NCI-H82 (cell line): ENCODE measurements around the gene MTG1.
A peak's percentile ranks its signal among the peaks of the same experiment; 100 is the strongest.

Experiments used
- DNase-seq: peaks from one replicate; lab custom pipeline; 2025; lab: John Stamatoyannopoulos, UW

Gene MTG1

GRCh38 chr10:133452453-133452852, 58.5 kb downstream of the MTG1 start:
- no peak for DNase-seq

- DNase-seq, result peak; percentile 2
These were observed 59.7 kb downstream of the MTG1 start, which contains the start of gene SCART1 for GRCh38 chr10:133453516-133454203. TSS of gene SCART1 (plus strand) at chr10:133453945. CDS start at chr10:133453998, 53 bp downstream.

GRCh38 chr10:133454204-133454893, 60.4 kb downstream of the MTG1 start:
- DNase-seq, result no peak

- no peak for DNase-seq
These were observed 61.2 kb downstream of the MTG1 start for GRCh38 chr10:133455196-133455595.

DNA sequence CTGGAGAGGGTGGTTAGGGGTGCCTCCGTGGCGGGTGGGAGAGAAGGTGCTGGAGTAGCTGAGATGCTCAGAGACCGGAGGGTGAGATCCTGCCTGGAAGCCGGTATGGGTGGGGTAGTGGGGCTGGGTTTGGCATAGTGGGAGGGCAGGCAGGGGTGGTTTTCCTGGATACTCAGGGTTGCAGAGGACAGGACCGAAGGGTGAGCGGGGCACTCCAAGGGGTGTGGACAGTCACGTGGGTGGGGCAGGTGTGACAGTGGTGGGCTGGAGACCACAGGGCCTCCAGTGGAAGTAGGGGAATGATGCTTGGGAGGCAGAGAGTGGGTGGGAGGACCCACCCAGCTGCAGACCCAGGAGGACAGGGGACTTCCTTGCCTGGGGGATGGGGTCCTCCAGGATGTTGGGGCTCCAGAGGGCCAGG, 61.7 kb downstream of the MTG1 start:
- no peak for DNase-seq

GRCh38 chr10:133456041-133456951, 62.3 kb downstream of the MTG1 start:
- DNase-seq, result no peak

DNA sequence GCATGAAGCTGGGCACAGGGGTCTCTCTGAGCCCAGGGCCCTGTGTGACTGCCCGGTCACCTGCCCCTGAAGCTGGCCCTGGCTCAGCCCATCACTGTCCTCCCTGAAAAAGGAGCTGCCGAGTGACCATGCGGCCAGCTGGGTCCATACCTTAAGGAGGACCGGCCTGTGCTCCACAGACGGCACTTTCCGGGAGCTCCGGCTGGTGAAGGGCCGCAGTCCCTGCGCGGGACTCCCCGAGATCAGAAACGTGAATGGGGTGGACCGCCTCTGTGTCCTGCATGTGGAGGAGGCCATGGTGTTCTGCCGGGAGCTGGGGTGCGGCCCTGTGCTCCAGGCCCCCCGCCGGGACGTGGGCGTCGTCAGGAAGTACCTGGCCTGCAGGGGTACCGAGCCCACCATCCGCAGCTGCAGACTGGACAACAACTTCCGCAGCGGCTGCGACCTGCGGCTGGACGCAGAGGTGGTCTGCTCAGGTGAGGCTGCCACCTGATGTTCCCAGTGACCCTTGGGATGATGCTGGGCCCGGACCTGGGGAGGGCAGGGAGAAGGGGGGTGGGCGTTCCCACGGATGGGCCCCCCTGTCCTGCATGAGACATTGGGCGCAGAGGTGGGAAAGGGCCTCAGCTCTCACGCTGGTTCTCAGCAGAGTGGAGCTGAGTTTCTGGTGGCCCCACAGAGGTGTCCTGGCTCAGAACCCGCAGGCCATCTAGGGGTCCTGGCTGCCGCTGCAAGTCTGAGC, 63.3 kb downstream of the MTG1 start:
- DNase-seq, result no peak

GRCh38 chr10:133458021-133458709, 64.2 kb downstream of the MTG1 start:
- DNase-seq, result no peak

- DNase-seq, result no peak
These were observed 64.9 kb downstream of the MTG1 start for GRCh38 chr10:133458710-133459453.

GRCh38 chr10:133459454-133460207, 65.7 kb downstream of the MTG1 start:
- no peak for DNase-seq

GRCh38 chr10:133460208-133460769, 66.3 kb downstream of the MTG1 start:
- DNase-seq, result no peak

DNA sequence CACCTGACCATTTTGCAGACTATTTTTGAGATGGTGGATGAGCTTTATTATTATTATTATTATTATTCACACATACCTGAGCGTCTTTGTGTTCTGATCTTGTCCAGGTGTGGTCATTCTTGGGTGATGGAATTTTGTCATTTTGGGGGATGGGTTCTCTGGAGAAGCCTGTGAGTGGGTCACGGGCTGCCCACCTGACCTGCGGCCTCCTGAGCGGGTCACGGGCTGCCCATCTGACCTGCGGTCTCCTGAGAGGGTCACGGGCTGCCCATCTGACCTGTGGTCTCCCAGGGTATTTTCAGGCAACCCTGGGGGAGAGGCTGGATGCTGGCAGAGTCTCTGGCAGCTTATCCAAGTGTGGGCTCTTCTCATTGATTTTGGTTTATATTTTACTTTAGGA, 67.1 kb downstream of the MTG1 start:
- no peak for DNase-seq

DNA sequence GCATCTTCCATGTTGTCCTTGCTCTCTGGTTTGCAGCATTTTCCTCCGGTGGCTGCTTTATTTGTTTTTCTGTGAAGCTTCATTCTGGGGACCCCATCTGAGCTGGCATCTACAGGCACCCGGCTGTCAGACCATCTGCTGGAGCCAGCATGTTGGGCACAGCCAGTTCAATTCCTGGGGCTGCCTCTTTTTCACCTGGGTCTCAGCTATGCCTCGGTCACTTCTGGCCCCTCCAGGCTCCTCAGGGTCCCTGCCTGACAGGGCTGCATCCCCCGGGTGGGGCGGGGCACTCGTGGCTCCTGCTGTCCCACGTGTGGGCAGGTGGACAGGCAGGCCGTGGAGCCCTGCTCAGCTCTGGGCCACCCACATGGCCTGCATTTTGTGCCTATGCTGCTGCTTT, 67.9 kb downstream of the MTG1 start:
- DNase-seq, result no peak

- no peak for DNase-seq
These were observed 68.8 kb downstream of the MTG1 start for GRCh38 chr10:133462512-133463305.

DNA sequence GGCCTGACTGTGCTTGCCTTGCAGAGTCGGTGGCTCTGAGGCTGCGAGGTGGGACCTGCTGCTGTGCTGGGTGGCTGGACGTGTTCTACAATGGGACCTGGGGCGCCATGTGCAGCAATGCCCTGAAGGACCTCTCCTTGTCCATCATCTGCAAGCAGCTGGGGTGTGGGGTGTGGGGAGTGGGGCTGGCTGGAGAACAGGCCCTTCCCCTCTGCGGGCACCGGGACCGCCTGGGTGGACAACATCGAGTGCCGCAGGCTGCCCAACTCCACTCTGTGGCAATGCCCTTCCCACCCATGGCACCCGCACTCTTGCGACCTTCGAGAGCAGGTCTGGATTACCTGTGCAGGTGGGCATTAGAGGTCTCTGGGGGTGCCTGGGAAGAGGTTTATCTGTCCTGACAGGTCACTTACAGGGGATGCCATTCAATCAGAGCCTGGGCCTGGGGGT, 70.7 kb downstream of the MTG1 start:
- DNase-seq, result no peak

DNA sequence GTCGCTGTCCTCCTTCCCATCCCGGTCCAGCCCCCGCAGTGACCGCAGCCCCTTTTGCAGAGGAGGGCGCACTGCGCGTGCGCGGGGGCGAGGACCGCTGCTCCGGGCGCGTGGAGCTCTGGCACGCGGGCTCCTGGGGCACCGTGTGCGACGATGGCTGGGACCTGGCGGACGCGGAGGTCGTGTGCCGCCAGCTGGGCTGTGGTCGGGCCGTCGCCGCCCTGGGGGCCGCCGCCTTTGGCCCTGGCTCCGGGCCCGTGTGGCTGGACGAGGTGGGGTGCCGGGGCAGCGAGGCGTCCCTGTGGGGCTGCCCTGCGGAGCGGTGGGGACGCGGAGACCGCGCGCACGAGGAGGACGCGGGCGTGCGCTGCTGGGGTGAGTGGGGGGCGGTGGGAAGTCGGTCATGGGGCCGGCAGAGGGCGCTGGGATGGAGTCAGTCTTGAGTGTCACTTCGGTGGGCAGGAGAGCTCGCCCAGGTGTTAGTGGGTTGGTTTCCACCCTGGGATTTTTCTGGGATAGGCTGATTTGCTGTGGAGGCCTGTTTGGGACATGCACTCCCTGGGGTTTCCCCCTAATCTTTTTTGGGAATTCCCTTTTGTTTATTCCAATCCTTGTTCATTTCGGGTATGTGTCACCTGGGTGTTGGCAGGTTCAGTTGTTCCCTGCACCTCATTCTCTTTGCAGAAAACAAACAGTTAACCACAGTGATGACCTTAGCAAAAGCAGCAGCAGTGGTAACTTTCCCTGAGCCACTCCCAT, 71.4 kb downstream of the MTG1 start:
- DNase-seq, result no peak

DNA sequence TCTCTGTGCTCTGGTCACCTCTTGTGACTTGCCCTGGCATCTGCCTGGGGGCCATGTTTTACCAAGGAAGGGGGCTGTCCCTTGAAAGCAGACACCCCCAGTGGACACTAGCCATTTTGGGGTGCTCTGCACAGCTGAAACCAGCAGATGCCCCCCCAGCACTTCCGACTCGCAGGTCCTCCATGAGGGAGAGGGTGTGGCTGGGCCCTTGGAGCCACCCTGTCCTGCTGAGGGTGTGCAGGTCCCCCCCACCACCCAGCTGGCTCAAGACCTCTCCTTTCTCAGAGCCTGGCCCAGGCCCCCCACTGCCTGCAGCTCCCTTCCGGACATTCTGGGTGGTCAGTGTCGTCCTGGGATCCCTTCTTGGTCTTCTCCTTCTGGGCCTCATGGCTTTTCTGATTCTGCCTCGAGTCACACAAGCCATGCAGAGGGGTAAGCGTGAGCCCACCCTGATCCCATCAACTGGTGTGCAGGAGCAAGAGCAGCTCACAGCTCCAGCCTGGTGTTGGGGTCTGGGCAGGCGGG, 72.1 kb downstream of the MTG1 start:
- no peak for DNase-seq
